GM18505 (cell line): ENCODE measurements around the gene KDM4D.
"Not testable (repeated sequence)": the region's sequence is repeated elsewhere in the genome, so short reads cannot be mapped to it uniquely, and the experiment has no call there.

ENCODE experiments used
- ATAC-seq: cut with Tn5 transposase; IDR thresholded peaks from one replicate; pipeline ENCODE4 v1.9.1; 2021; ENCODE audit not compliant: unreplicated experiment
- POLR2A ChIP-seq: IDR thresholded peaks from 4 replicates; pipeline ENCODE4 v1.6.1; 2011; ENCODE audit warnings: borderline replicate concordance; ENCODE audit not compliant: insufficient read depth, insufficient read length; ENCODE audit errors: extremely low read depth

Gene KDM4D

GRCh38 chr11:94973099-94973968 lies at the start of gene KDM4D, which contains the start of gene CWC15:
Gene KDM4D, plus strand, starts transcription at chr11:94973709. Its CDS starts 23,664 bp downstream, at chr11:94997373.
Gene CWC15, minus strand, starts transcription at chr11:94973556. Its CDS starts 1,371 bp downstream, at chr11:94972185.
- peak; percentile 100 for ATAC-seq
- TF ChIP-seq POLR2A: peak; percentile 87

GRCh38 chr11:94924171-94924572 lies 49.3 kb upstream of the KDM4D start:
- TF ChIP-seq POLR2A: no peak
- no peak for ATAC-seq

GRCh38 chr11:94924612-94925011 lies 48.9 kb upstream of the KDM4D start:
- TF ChIP-seq POLR2A: no peak
- no peak for ATAC-seq

- no peak for ATAC-seq
- TF ChIP-seq POLR2A: no peak
Measured at GRCh38 chr11:94925422-94926270, 47.9 kb upstream of the KDM4D start.

- no peak for ATAC-seq
- TF ChIP-seq POLR2A: no peak
Measured at GRCh38 chr11:94926271-94926625, 47.3 kb upstream of the KDM4D start.

DNA sequence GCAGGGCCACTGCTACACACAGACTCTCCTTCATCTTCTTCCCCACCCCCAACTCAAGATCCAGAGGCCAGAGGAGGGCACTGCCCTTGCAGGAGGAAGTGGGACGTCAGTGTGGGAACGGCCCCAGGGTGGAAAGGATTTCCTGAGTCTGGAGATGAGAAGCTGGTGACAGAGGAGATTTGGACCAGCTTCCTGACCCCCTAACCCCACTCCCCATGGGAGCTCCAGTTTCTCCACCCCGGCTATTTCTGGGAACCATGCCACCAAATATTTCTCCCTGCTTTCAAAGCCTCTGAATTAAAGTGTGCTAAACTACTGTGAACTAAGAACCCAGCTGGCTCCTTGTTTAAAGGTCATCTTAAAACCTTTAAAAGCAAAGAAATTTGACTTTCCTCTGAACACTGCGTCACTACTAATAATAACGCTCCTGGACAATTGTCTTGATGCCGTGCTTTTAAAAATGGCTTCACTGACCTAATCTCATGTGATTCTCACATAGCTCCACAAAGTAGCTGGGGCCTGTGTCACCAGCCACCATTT lies 46.7 kb upstream of the KDM4D start:
- ATAC-seq: no peak
- TF ChIP-seq POLR2A: no peak

DNA sequence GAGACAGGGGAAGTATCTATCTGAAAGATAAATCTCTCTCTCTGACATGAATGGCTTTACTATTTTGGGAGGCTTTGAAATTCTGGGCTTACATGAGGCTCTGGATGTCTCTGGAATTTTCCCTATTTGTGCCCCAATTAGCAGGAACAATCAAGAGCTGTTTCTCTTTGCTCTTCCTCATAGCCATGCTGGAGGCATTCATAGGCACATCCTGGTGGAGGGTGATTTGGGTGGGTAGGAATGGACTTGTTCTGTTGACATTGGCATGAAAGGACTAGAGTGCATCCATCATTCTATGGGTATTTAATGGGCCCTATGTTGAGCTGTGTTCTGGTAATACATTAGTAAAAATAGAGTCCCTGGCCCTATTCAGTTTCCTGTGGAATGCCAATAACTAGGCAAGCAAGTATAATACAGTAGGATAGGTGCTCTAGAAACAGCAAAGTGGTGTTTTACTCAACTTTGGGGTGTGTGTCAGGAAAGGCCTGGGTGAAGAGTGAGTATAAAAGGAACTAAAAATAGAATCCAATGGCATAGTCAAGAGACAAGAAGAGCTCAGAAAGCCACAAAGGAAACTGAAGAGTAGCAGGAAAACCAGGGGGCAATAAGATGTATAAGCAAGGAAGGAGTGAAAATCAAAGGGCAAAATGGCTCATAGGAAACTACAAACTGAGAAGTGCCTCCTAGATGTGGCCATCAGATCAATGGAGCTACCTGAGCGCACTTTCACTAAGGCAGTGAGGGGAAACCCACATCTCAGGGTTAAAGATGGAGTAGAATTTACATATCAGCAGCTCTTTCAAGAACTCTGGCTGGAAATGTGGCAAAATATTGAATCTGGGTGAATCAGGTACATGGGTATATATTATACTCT lies 45.2 kb upstream of the KDM4D start:
- no peak for TF ChIP-seq POLR2A
- ATAC-seq: no peak

- ATAC-seq: not testable (repeated sequence)
Measured at GRCh38 chr11:94932072-94932471, 41.4 kb upstream of the KDM4D start.

DNA sequence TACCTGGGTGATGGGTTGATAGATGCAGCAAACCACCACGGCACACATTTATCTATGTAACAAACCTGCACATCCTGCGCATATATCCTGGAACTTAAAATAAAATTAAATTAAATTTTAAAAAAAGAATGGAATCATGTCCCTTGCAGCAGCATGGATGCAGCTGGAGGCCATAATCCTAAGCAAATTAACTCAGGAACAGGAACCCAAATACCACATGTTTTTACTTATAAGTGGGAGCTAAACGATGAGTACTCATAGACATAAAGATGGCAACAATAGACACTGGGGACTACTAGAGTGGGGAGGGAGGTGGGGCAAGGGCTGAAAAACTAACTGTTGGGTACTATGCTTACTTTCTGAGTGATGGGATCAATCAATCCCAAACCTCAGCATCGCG lies 41.0 kb upstream of the KDM4D start:
- no peak for TF ChIP-seq POLR2A
- no peak for ATAC-seq

GRCh38 chr11:94933223-94934130 lies 40.0 kb upstream of the KDM4D start:
- TF ChIP-seq POLR2A: no peak

GRCh38 chr11:94934362-94934761 lies 39.1 kb upstream of the KDM4D start:
- no peak for TF ChIP-seq POLR2A
- no peak for ATAC-seq

More at GRCh38 chr11:94933223-94934130, 40.0 kb upstream of the KDM4D start:
- ATAC-seq: no peak

DNA sequence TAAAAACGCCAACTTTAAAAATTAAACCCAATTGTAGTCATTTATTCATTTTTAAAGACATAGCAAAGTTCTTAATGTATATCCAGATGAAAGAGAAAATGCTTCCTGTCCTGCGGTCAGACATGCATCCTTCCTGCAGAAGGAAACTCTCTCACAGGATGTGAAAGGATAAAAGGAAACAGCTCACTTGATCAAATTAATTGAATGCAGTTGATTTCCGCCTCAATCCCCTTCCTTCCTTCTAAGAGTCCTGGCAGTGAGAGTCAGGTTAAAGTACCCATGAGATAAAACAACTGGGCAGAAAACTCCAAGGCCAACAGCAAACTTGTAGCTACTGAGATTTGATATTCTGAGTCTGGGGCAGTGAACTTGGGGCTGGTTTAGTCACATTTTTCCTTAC lies 38.7 kb upstream of the KDM4D start:
- no peak for ATAC-seq
- no peak for TF ChIP-seq POLR2A
